ENCODE results near the gene ZNF709.

The ZNF709 gene

DNA sequence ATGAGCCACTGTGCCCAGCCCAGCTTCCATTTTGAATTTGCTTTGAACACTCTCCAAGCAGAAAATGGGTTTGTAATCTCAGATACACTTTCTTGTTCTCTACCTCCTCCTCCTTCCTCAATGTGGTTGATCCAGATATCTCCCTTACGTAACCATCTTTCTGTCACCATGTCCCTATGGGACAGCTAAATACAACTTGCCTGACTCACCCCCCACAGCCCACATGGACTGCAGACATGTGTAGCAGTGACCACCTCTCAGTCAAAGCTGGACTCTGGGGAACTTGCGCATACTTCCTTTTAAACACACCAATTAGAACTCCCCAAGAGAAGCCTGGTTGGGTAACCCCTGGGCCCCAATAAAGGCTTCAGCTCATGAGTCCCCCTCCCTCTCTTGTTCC is 72.7 kb downstream of the ZNF709 start:
- Histone ChIP-seq H4K20me1 (no peaks in the 10 kb centered on the region), H3K4me2 (no peak overlapping the region), H3K36me3 (peaks cover 20% of the 10 kb centered on the region), H3K9me3 (peaks cover 58% of the 10 kb centered on the region), H3K4me3 (no peak overlapping the region), H3K4me1 (no peaks in the 10 kb centered on the region), H3K27me3 (no peaks in the 10 kb centered on the region), H3K27ac (no peak overlapping the region), H3K9ac (no peak overlapping the region)
- TF ChIP-seq Cebpa-rat (IDR thresholded peaks at IDR 0.05) = no peak
